SU-DHL-6 (cell line): ENCODE results near the gene GAS5.
A peak's percentile ranks its signal among the peaks of the same experiment; 100 is the strongest.

ENCODE experiments used
- H2AFZ ChIP-seq: fragments of 200-600 bp; sonication (generic); 2 replicates; pipeline ENCODE4 v1.6.1; 2014; ENCODE audit warnings: low read depth, mild to moderate bottlenecking, moderate library complexity, mixed read lengths, antibody characterized with exemption, low read length; ENCODE audit not compliant: severe bottlenecking
- H3F3A ChIP-seq: fragments of 200-600 bp; shearing (Covaris generic); 2 replicates; pipeline ENCODE4 v1.6.0; 2016; ENCODE audit warnings: antibody characterized with exemption, mild to moderate bottlenecking; ENCODE audit not compliant: insufficient read depth
- H3K27ac ChIP-seq: fragments of 200-600 bp; sonication (generic); 2 replicates; pipeline ENCODE4 v1.5.1; 2016; ENCODE audit warnings: low read depth, mild to moderate bottlenecking, low read length, moderate library complexity, mixed read lengths
- H3K27me3 ChIP-seq: fragments of 200-600 bp; sonication (generic), shearing (Covaris generic); 2 replicates; pipeline ENCODE4 v1.6.0; 2014; ENCODE audit warnings: mild to moderate bottlenecking, low read length
- H3K36me3 ChIP-seq: fragments of 200-600 bp; sonication (generic); 2 replicates; pipeline ENCODE4 v1.6.1; 2014; ENCODE audit warnings: mild to moderate bottlenecking, low read length, mixed read lengths
- H3K4me2 ChIP-seq: fragments of 300-600, 200-600 bp; shearing (Covaris generic), sonication (generic); 2 replicates; pipeline ENCODE4 v1.6.0; 2014; ENCODE audit warnings: low read length, low read depth, mild to moderate bottlenecking; ENCODE audit not compliant: poor library complexity, severe bottlenecking
- H3K4me3 ChIP-seq: fragments of 200-600 bp; sonication (generic); 2 replicates; pipeline ENCODE4 v1.5.1; 2014; ENCODE audit warnings: antibody characterized with exemption, low read length, mild to moderate bottlenecking, mixed read lengths; ENCODE audit not compliant: insufficient read depth, poor library complexity, severe bottlenecking
- H3K79me2 ChIP-seq: fragments of 200-600 bp; sonication (generic); 2 replicates; pipeline ENCODE4 v1.6.1; 2014; ENCODE audit warnings: mild to moderate bottlenecking, low read length, moderate library complexity; ENCODE audit not compliant: insufficient read depth
- H3K9ac ChIP-seq: fragments of 200-600 bp; sonication (generic); 2 replicates; pipeline ENCODE4 v1.7.0; 2014; ENCODE audit warnings: mild to moderate bottlenecking, low read length
- H3K9me2 ChIP-seq: fragments of 200-600 bp; sonication (generic); replicated peaks from 2 replicates; pipeline ENCODE4 v1.6.1; 2014; ENCODE audit warnings: low read length; ENCODE audit not compliant: insufficient read depth
- H3K9me3 ChIP-seq: fragments of 200-600 bp; sonication (generic); 2 replicates; pipeline ENCODE4 v1.6.1; 2014; ENCODE audit warnings: low read length, mixed read lengths; ENCODE audit not compliant: insufficient read depth
- H4K20me1 ChIP-seq: fragments of 200-600 bp; sonication (generic); 2 replicates; pipeline ENCODE4 v1.6.1; 2014; ENCODE audit warnings: low read depth, mild to moderate bottlenecking, antibody characterized with exemption, low read length, moderate library complexity, mixed read lengths
- EZH2phosphoT487 ChIP-seq: fragments of 200-600 bp; sonication (generic), shearing (Covaris generic); conservative IDR thresholded peaks from 2 replicates; pipeline ENCODE4 v1.6.1; 2018; ENCODE audit warnings: mild to moderate bottlenecking, antibody characterized with exemption, low read length, moderate library complexity, mixed read lengths
- TF ChIP-seq, protein P1 (sequence below): fragments of 200-600 bp; sonication (generic); IDR thresholded peaks from one replicate; pipeline ENCODE4 v1.5.1; 2017; ENCODE audit warnings: antibody characterized with exemption, mild to moderate bottlenecking, low read length, moderate library complexity; ENCODE audit not compliant: insufficient read depth, poor library complexity, severe bottlenecking

Gene GAS5

DNA sequence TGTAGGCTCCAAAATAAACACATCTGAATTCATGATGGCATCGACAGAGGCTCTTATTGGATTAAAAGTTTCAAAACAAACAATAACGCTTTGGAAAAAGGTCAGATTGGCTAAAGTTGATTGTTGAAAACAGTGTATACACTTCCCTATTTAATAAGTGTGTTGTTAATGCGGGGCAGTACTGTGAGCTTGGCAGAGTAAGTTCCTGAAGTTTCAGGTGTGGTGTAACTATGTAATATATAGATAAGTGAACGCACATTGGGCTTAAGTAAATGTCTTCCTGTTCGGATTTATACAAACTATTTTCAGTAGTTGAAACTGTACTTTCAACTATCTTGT, 1.2 kb upstream of the GAS5 start:
- Histone ChIP-seq H3K4me2 (peak overlapping the region; percentile 93), H3K27me3 (no peaks in the 10 kb centered on the region), H3K36me3 (peaks cover 35% of the 10 kb centered on the region), H3K4me3 (peak overlapping the region; percentile 85), H3F3A (peaks cover 56% of the 10 kb centered on the region), H2AFZ (peak overlapping the region; percentile 87), H3K9me2 (no peaks in the 10 kb centered on the region), H4K20me1 (peaks cover 10% of the 10 kb centered on the region; the same call in 1 of the 2 replicates), H3K9ac (peak overlapping the region; percentile 88), H3K27ac (peak overlapping the region; percentile 91), H3K79me2 (peaks cover 23% of the 10 kb centered on the region), H3K9me3 (no peaks in the 10 kb centered on the region)
- TF ChIP-seq, protein P1, sequence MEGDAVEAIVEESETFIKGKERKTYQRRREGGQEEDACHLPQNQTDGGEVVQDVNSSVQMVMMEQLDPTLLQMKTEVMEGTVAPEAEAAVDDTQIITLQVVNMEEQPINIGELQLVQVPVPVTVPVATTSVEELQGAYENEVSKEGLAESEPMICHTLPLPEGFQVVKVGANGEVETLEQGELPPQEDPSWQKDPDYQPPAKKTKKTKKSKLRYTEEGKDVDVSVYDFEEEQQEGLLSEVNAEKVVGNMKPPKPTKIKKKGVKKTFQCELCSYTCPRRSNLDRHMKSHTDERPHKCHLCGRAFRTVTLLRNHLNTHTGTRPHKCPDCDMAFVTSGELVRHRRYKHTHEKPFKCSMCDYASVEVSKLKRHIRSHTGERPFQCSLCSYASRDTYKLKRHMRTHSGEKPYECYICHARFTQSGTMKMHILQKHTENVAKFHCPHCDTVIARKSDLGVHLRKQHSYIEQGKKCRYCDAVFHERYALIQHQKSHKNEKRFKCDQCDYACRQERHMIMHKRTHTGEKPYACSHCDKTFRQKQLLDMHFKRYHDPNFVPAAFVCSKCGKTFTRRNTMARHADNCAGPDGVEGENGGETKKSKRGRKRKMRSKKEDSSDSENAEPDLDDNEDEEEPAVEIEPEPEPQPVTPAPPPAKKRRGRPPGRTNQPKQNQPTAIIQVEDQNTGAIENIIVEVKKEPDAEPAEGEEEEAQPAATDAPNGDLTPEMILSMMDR: no peak
- no peak for TF ChIP-seq EZH2phosphoT487

- Histone ChIP-seq H3K4me3 (peak within 1 kb of the TSS; percentile 99), H3K9me2 (no peaks in the 10 kb centered on the region), H2AFZ (peak within 1 kb of the TSS; percentile 87), H3K27ac (peak within 1 kb of the TSS; percentile 91), H4K20me1 (peaks cover 10% of the 10 kb centered on the region; the same call in 1 of the 2 replicates), H3K4me2 (peak within 1 kb of the TSS; percentile 93), H3K36me3 (peaks cover 41% of the 10 kb centered on the region), H3K9me3 (no peaks in the 10 kb centered on the region), H3K27me3 (no peaks in the 10 kb centered on the region), H3K79me2 (peaks cover 22% of the 10 kb centered on the region), H3K9ac (peak within 1 kb of the TSS; percentile 88), H3F3A (peaks cover 61% of the 10 kb centered on the region)
- TF ChIP-seq, protein P1: no peak
- TF ChIP-seq EZH2phosphoT487: no peak
These were observed 654 bp upstream of the GAS5 start, which contains the start of gene ZBTB37 for GRCh38 chr1:173868266-173869020. Gene ZBTB37 (plus strand): TSS chr1:173868380. CDS start chr1:173870226, 1,846 bp downstream.

DNA sequence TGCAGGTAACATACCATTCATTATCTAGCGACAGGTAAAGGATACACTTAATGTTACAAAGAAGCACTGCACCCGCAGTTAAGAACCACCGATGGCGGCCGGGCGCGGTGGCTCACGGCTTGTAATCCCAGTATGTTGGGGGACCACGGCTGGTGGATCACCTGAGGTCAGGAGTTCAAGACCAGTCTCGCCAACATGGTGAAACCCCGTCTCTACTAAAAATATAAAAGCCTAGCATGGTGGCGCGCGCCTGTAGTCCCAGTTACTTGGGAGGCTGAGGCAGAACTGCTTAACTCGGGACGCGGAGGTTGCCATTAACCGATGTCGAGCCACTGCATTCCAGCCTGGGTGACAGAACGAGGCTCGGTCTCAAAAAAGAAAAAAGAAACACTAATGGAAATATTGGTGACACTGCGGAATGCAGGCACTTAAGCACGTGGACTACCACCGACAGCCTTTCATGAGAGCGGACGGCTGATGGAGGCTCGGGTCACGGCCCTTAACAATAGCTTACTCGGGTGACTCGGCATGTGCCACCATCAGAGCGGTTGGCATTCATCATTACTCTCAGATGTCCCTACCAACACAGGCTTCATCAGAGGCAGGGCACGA, 542 bp downstream of the GAS5 start:
- Histone ChIP-seq H3K36me3 (peaks cover 48% of the 10 kb centered on the region), H2AFZ (no peak overlapping the region), H3K4me2 (peak overlapping the region; percentile 85)

More for the DNA sequence above, 542 bp downstream of the GAS5 start:
- H3K27ac ChIP-seq: peak overlapping the region; percentile 91
- H3K27me3 ChIP-seq: no peaks in the 10 kb centered on the region
- H4K20me1 ChIP-seq: peaks cover 10% of the 10 kb centered on the region; the same call in 1 of the 2 replicates
- TF ChIP-seq EZH2phosphoT487: no peak
- TF ChIP-seq, protein P1: no peak
- no peaks in the 10 kb centered on the region for H3K9me3 ChIP-seq
- H3K9ac ChIP-seq: peak overlapping the region; percentile 88
- peak overlapping the region; percentile 99 for H3K4me3 ChIP-seq
- H3F3A ChIP-seq: peaks cover 73% of the 10 kb centered on the region
- no peaks in the 10 kb centered on the region for H3K9me2 ChIP-seq
- peaks cover 16% of the 10 kb centered on the region for H3K79me2 ChIP-seq
